Ureter (tissue), 1 donor: ENCODE measurements around the gene SH3BGRL. TPM values are rescaled to one million over a fixed set of nuclear protein-coding genes. Genes with fewer than 3 reads are reported as not detected.

Source experiments
- DNase-seq: peaks from one replicate; pipeline ENCODE4 v3.0.0-alpha.2; 2020; ENCODE audit warnings: low spot score
- total RNA-seq: library from RNA; stranded (reverse); gene quantifications from one replicate; pipeline ENCODE4 v1.2.4, GENCODE V29; 2023
- donor health status: DM: yes; HTN: yes; CAD: no.

SH3BGRL gene
- 111 TPM for total RNA-seq

- DNase-seq = peak; percentile 83
Measured at GRCh38 chrX:81201671-81202455, at the start of gene SH3BGRL, which contains the start of gene HMGN5. TSS of gene SH3BGRL (plus strand) at chrX:81202102. CDS start at chrX:81202201, 99 bp downstream. TSS of gene HMGN5 (minus strand) at chrX:81201913. CDS start at chrX:81121549, 80,364 bp downstream.

GRCh38 chrX:81168391-81168790 is 33.5 kb upstream of the SH3BGRL start:
- no peak for DNase-seq

- no peak for DNase-seq
Measured at GRCh38 chrX:81174286-81174685, 27.6 kb upstream of the SH3BGRL start.

- DNase-seq = no peak
Measured at GRCh38 chrX:81195259-81195658, 6.6 kb upstream of the SH3BGRL start.

GRCh38 chrX:81195712-81196111 is 6.2 kb upstream of the SH3BGRL start:
- no peak for DNase-seq

GRCh38 chrX:81201071-81201470 is 831 bp upstream of the SH3BGRL start:
- DNase-seq = no peak

GRCh38 chrX:81202456-81202819 is 536 bp downstream of the SH3BGRL start:
- no peak for DNase-seq

- no peak for DNase-seq
Measured at GRCh38 chrX:81202943-81203342, 1.0 kb downstream of the SH3BGRL start.

- no peak for DNase-seq
Measured at GRCh38 chrX:81205551-81205950, 3.6 kb downstream of the SH3BGRL start.

GRCh38 chrX:81206476-81206875 is 4.6 kb downstream of the SH3BGRL start:
- DNase-seq = no peak

GRCh38 chrX:81208916-81209315 is 7.0 kb downstream of the SH3BGRL start:
- no peak for DNase-seq

GRCh38 chrX:81215685-81216084 is 13.8 kb downstream of the SH3BGRL start:
- no peak for DNase-seq

- no peak for DNase-seq
Measured at GRCh38 chrX:81229229-81229628, 27.3 kb downstream of the SH3BGRL start.

GRCh38 chrX:81229901-81230300 is 28.0 kb downstream of the SH3BGRL start:
- no peak for DNase-seq

GRCh38 chrX:81231476-81231875 is 29.6 kb downstream of the SH3BGRL start:
- DNase-seq = no peak

- no peak for DNase-seq
Measured at GRCh38 chrX:81232218-81232617, 30.3 kb downstream of the SH3BGRL start.

- no peak for DNase-seq
Measured at GRCh38 chrX:81237516-81237915, 35.6 kb downstream of the SH3BGRL start.

- no peak for DNase-seq
Measured at GRCh38 chrX:81238166-81238565, 36.3 kb downstream of the SH3BGRL start.

GRCh38 chrX:81240701-81241331 is 38.9 kb downstream of the SH3BGRL start:
- DNase-seq = no peak

- DNase-seq = no peak
Measured at GRCh38 chrX:81241753-81242152, 39.9 kb downstream of the SH3BGRL start.

GRCh38 chrX:81255876-81256275 is 54.0 kb downstream of the SH3BGRL start:
- no peak for DNase-seq

GRCh38 chrX:81257817-81258216 is 55.9 kb downstream of the SH3BGRL start:
- DNase-seq = no peak

- no peak for DNase-seq
Measured at GRCh38 chrX:81259020-81259713, 57.3 kb downstream of the SH3BGRL start.
